Muscle of leg (tissue), 11 donors: ENCODE measurements around the gene COG5. TPM values are rescaled to one million over a fixed set of nuclear protein-coding genes. Genes with fewer than 3 reads are reported as not detected.
A peak's percentile ranks its signal among the peaks of the same experiment; 100 is the strongest.

Experiments
- DNase-seq: peaks from one replicate; pipeline ENCODE4 v3.0.0; 2013
- H3K27ac ChIP-seq: one replicate; pipeline ENCODE4 v1.5.1; 2013; ENCODE audit warnings: mild to moderate bottlenecking, low read length, control low read depth
- H3K27me3 ChIP-seq: one replicate; pipeline ENCODE4 v1.6.1; 2013; ENCODE audit warnings: low read length; ENCODE audit not compliant: control insufficient read depth, insufficient read depth
- H3K36me3 ChIP-seq: one replicate; pipeline ENCODE4 v1.6.1; 2013; ENCODE audit warnings: low read length; ENCODE audit not compliant: control insufficient read depth, insufficient read depth
- H3K4me1 ChIP-seq: one replicate; pipeline ENCODE4 v1.6.1; 2013; ENCODE audit warnings: low read length; ENCODE audit not compliant: control insufficient read depth, insufficient read depth
- H3K4me3 ChIP-seq: one replicate; pipeline ENCODE4 v1.5.1; 2013; ENCODE audit warnings: low read length, control low read depth
- H3K9me3 ChIP-seq: replicated peaks from 2 replicates; pipeline ENCODE4 v1.6.1; 2013; ENCODE audit warnings: low read depth, low read length; ENCODE audit not compliant: control insufficient read depth
- WGBS: methylation state at CpG from one replicate; pipeline ENCODE4 v1.1.5; 2013; ENCODE audit warnings: missing lambda C conversion rate; ENCODE audit not compliant: insufficient coverage; 5-methylcytosine and 5-hydroxymethylcytosine counted together
- polyA plus RNA-seq, 8 donors: library from polyadenylated mRNA; unstranded; fragments of 120-200 nt; gene quantifications; one replicate each; pipeline versions ENCODE4 v1.2.1 to v1.2.3, GENCODE V29; 2013; ENCODE audit warnings: inconsistent platforms in 1 of 8, low replicate concordance in 1 of 8; ENCODE audit not compliant: insufficient read length in 8 of 8, insufficient read depth in 1 of 8
- total RNA-seq: library from RNA; stranded (reverse); fragments of 120-200 nt; gene quantifications from one replicate; pipeline ENCODE4 v1.2.4, GENCODE V29; 2013

Gene COG5
- total and polyA plus RNA-seq, 9 donors, result 19.5 to 45.5 (median 25.7) TPM

GRCh38 chr7:107597582-107597916 is 33.8 kb upstream of the COG5 start:
- Histone ChIP-seq H3K27ac (no peak overlapping the region), H3K27me3 (no peaks in the 10 kb centered on the region), H3K4me1 (no peaks in the 10 kb centered on the region), H3K36me3 (peaks cover 18% of the 10 kb centered on the region), H3K9me3 (no peaks in the 10 kb centered on the region), H3K4me3 (no peak overlapping the region)
- WGBS, result no CpG with 5 or more reads among the region's 1 CpG
- DNase-seq, result no peak

DNA sequence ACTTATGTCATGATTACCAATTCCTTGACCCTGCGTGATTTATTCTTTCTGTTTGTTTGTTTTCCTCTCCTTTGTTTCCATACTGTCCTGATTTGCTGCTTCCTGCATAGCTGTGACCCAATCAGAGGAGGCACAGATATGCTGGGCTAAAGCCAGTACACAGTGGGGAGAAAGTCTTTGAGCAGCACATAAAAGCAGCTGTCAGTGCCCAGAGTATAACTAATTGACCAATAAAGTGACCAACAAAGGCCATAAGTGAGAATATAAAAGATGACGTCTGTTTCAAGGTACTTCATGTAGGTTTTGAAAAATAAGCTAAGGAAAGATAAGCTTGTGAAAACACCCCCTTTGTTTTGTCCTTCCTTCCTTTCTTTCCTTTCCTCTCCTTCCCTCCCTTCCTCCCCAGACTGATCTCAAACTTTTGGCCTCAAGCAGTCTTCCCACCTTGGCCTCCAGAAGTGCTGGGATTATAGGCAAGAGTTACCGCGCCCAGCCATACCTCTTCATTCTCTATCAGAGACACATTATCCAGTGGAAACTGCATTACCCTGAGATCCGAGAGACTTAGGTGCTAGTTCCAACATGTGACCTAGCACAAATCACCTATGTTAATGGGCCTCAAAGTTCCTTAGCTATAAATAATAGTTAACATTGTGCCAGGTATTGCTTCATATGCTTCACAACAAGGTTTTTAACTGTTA is 33.3 kb upstream of the COG5 start:
- no peak for DNase-seq
- H3K4me3 ChIP-seq, result no peak overlapping the region
- no peaks in the 10 kb centered on the region for H3K9me3 ChIP-seq
- no peaks in the 10 kb centered on the region for H3K27me3 ChIP-seq
- no peaks in the 10 kb centered on the region for H3K4me1 ChIP-seq
- H3K36me3 ChIP-seq, result peaks cover 17% of the 10 kb centered on the region
- WGBS, result 94% methylated on average over 3 of the region's 5 CpGs
- no peak overlapping the region for H3K27ac ChIP-seq

- Histone ChIP-seq H3K27me3 (no peaks in the 10 kb centered on the region), H3K4me3 (no peak overlapping the region), H3K4me1 (no peaks in the 10 kb centered on the region), H3K27ac (peak overlapping the region; percentile 66), H3K36me3 (peaks cover 15% of the 10 kb centered on the region), H3K9me3 (no peaks in the 10 kb centered on the region)
- DNase-seq, result no peak
- no CpG with 5 or more reads among the region's 4 CpGs for WGBS
Observed at GRCh38 chr7:107594961-107595737, 31.4 kb upstream of the COG5 start.

DNA sequence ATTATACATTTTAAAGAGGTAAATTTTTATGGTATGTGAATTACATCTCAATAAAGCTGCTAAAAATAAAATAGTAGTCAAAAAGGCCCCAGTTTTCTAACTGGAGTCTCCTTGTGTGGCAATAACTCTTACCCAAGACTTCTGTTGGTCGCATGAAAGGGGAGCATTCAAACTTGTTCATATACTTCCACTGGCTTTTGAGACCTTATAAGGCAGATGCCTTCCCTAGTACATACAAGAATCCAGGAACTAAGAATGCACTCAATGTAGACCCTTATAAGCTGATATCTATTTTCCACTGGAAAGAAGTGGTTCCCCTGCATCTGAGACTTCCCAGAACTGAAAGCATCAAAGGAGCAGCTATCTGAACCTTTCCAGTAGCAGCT is 29.3 kb upstream of the COG5 start:
- WGBS, result 86% methylated on average over 1 of the region's 1 CpG
- H3K4me1 ChIP-seq, result no peaks in the 10 kb centered on the region
- no peak overlapping the region for H3K27ac ChIP-seq
- H3K27me3 ChIP-seq, result no peaks in the 10 kb centered on the region
- H3K9me3 ChIP-seq, result no peaks in the 10 kb centered on the region
- DNase-seq, result no peak
- H3K36me3 ChIP-seq, result peaks cover 20% of the 10 kb centered on the region
- no peak overlapping the region for H3K4me3 ChIP-seq

DNA sequence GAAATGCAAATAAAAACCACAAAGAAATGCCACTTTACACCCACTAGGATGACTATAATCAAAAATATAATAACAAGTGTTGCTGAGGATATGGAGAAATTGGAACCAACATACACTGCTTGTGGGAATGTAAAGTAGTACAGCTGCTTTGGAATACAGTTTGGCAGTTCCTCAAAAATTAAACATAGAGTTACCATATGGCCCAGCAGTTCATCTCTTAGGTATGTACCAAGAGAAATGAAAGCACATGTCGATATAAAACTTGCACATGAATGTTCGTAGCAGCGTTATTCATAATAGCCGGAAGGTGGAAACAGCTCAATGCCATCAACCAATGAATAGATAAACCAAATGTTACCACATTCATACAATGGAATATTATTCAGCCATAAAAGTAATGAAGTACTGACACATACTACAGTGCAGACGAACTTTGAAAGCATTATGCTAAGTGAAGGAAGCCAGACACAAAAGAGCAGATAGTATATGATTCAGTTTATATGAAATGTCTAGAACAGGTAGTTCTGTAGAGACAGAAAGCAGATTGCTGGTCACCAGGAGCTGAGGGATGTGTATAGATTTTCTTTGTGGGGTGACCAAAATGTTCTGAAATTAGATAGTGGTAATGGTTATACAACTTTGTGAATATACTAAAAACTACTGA is 28.8 kb upstream of the COG5 start:
- H3K36me3 ChIP-seq, result peaks cover 20% of the 10 kb centered on the region
- WGBS, result no CpG with 5 or more reads among the region's 5 CpGs
- H3K27ac ChIP-seq, result no peak overlapping the region
- DNase-seq, result no peak
- H3K4me1 ChIP-seq, result no peaks in the 10 kb centered on the region
- no peak overlapping the region for H3K4me3 ChIP-seq
- no peaks in the 10 kb centered on the region for H3K27me3 ChIP-seq
- H3K9me3 ChIP-seq, result no peaks in the 10 kb centered on the region

GRCh38 chr7:107591421-107591820 is 27.7 kb upstream of the COG5 start:
- 56% methylated on average over 1 of the region's 3 CpGs for WGBS
- Histone ChIP-seq H3K9me3 (no peaks in the 10 kb centered on the region), H3K4me1 (no peaks in the 10 kb centered on the region), H3K36me3 (peaks cover 15% of the 10 kb centered on the region), H3K27ac (no peak overlapping the region), H3K4me3 (no peak overlapping the region), H3K27me3 (no peaks in the 10 kb centered on the region)
- no peak for DNase-seq

- no peaks in the 10 kb centered on the region for H3K9me3 ChIP-seq
- WGBS, result no CpG with 5 or more reads among the region's 5 CpGs
- no peak overlapping the region for H3K4me3 ChIP-seq
- H3K4me1 ChIP-seq, result no peaks in the 10 kb centered on the region
- H3K27ac ChIP-seq, result no peak overlapping the region
- H3K36me3 ChIP-seq, result peaks cover 14% of the 10 kb centered on the region
- H3K27me3 ChIP-seq, result no peaks in the 10 kb centered on the region
- no peak for DNase-seq
Observed at GRCh38 chr7:107588529-107589130, 24.9 kb upstream of the COG5 start.

DNA sequence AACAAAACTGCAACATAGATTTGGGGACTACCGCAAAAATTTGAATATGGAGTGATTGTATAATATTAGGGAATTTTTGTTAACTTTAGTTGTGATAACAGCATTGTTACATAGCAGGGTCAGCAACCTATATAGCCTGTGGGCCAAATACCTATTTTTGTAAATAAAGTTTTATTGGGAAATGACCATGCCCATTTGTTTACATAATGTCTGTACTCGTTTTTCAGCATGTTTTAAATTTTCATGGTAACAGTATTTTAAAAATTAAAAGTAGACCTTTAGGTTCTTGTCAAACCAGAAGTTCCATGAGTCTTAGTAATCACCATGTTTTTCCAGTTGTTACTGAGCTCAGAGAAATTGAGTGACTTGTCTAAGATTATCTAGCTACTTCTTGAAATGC is 21.0 kb upstream of the COG5 start:
- WGBS, result no CpG with 5 or more reads among the region's 2 CpGs
- H3K36me3 ChIP-seq, result peaks cover 14% of the 10 kb centered on the region
- H3K27ac ChIP-seq, result no peak overlapping the region
- no peak for DNase-seq
- no peaks in the 10 kb centered on the region for H3K9me3 ChIP-seq
- H3K4me3 ChIP-seq, result no peak overlapping the region
- no peaks in the 10 kb centered on the region for H3K27me3 ChIP-seq
- no peaks in the 10 kb centered on the region for H3K4me1 ChIP-seq

GRCh38 chr7:107582875-107583274 is 19.2 kb upstream of the COG5 start:
- Histone ChIP-seq H3K4me1 (no peaks in the 10 kb centered on the region), H3K36me3 (peaks cover 9% of the 10 kb centered on the region), H3K27me3 (no peaks in the 10 kb centered on the region), H3K4me3 (no peak overlapping the region), H3K9me3 (no peaks in the 10 kb centered on the region), H3K27ac (no peak overlapping the region)
- WGBS, result no CpG with 5 or more reads among the region's 2 CpGs
- DNase-seq, result no peak

DNA sequence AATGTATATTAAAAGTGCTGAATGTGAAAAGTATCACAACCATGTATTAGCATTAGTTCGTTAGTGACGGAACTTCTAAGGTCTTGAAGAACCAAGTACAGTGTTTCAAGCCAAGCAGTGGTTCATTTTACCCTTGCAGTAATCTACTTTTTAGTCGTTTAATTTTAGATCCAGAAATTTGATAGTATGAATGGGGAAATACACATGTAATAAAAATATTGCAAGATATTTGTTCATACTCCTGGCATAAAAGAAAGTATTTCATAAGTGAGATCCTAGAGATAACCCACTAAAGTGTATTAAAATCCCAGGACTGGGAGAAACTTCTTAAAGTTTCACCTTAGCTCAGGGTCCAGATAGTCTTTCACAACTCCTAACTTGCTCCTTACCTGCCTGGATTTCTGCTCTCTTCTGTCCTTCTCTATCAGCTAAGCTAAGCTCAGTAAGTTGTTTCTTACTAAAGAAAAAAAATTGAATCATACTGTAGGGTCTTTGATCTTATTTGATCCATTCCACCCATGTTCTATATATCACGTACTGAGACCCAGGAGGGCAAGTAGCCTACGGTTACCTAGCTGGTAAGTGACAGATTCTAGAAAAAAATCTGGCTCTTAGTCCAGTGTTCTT is 17.8 kb upstream of the COG5 start:
- no peaks in the 10 kb centered on the region for H3K4me1 ChIP-seq

More for the DNA sequence above, 17.8 kb upstream of the COG5 start:
- no peak for DNase-seq
- H3K9me3 ChIP-seq, result no peaks in the 10 kb centered on the region
- no peak overlapping the region for H3K4me3 ChIP-seq
- no peak overlapping the region for H3K27ac ChIP-seq
- H3K27me3 ChIP-seq, result no peaks in the 10 kb centered on the region
- no CpG with 5 or more reads among the region's 5 CpGs for WGBS
- H3K36me3 ChIP-seq, result peaks cover 9% of the 10 kb centered on the region
